Effector memory CD4-positive, alpha-beta T cell (primary cell): Measurements from ENCODE around the gene OR8B4.
"Not testable (repeated sequence)": the region's sequence is repeated elsewhere in the genome, so short reads cannot be mapped to it uniquely, and the experiment has no call there.

Experiments
- DNase-seq, 3 donors: peaks; one replicate each; pipeline ENCODE4 v3.0.0-alpha.2; 2020
- H3K27ac ChIP-seq: 2 replicates; pipeline ENCODE4 v1.7.0; 2013; ENCODE audit warnings: mild to moderate bottlenecking, low read length, moderate library complexity; ENCODE audit not compliant: insufficient read depth, poor library complexity, severe bottlenecking
- H3K27me3 ChIP-seq: replicated peaks from 2 replicates; pipeline ENCODE4 v1.7.0; 2013; ENCODE audit warnings: mild to moderate bottlenecking, low read length; ENCODE audit not compliant: insufficient read depth, control insufficient read depth, poor library complexity, severe bottlenecking
- H3K36me3 ChIP-seq: 2 replicates; pipeline ENCODE4 v1.7.0; 2013; ENCODE audit warnings: mild to moderate bottlenecking, low read length, moderate library complexity; ENCODE audit not compliant: control insufficient read depth, insufficient read depth
- H3K4me1 ChIP-seq: 2 replicates; pipeline ENCODE4 v1.7.0; 2013; ENCODE audit warnings: low read length, mild to moderate bottlenecking; ENCODE audit not compliant: control insufficient read depth, insufficient read depth, poor library complexity, severe bottlenecking
- H3K4me3 ChIP-seq: 2 replicates; pipeline ENCODE4 v1.7.0; 2013; ENCODE audit warnings: low read length, low read depth, mild to moderate bottlenecking; ENCODE audit not compliant: insufficient read depth, poor library complexity, severe bottlenecking
- H3K9me3 ChIP-seq: 2 replicates; pipeline ENCODE4 v1.7.0; 2013; ENCODE audit warnings: mild to moderate bottlenecking, low read length, moderate library complexity; ENCODE audit not compliant: control insufficient read depth

Gene OR8B4

GRCh38 chr11:124421043-124421442 is 3.6 kb downstream of the OR8B4 start:
- Histone ChIP-seq H3K27ac (no peak overlapping the region), H3K27me3 (no peaks in the 10 kb centered on the region), H3K4me3 (no peak overlapping the region), H3K9me3 (no peaks in the 10 kb centered on the region), H3K4me1 (no peaks in the 10 kb centered on the region), H3K36me3 (no peaks in the 10 kb centered on the region)
- no peak for DNase-seq

- Histone ChIP-seq H3K27me3 (no peaks in the 10 kb centered on the region), H3K4me3 (no peak overlapping the region), H3K4me1 (no peaks in the 10 kb centered on the region), H3K9me3 (no peaks in the 10 kb centered on the region), H3K36me3 (no peaks in the 10 kb centered on the region), H3K27ac (no peak overlapping the region)
- no peak for DNase-seq
These were observed 9.2 kb downstream of the OR8B4 start for GRCh38 chr11:124415356-124415923.

GRCh38 chr11:124409906-124410305 is 14.8 kb downstream of the OR8B4 start:
- Histone ChIP-seq H3K27me3 (no peaks in the 10 kb centered on the region), H3K4me3 (no peak overlapping the region), H3K36me3 (no peaks in the 10 kb centered on the region), H3K27ac (no peak overlapping the region), H3K4me1 (no peaks in the 10 kb centered on the region), H3K9me3 (no peaks in the 10 kb centered on the region)
- no peak for DNase-seq

- H3K27me3 ChIP-seq, result no peaks in the 10 kb centered on the region
- H3K4me1 ChIP-seq, result no peaks in the 10 kb centered on the region
- no peaks in the 10 kb centered on the region for H3K36me3 ChIP-seq
- H3K9me3 ChIP-seq, result no peaks in the 10 kb centered on the region
- H3K27ac ChIP-seq, result no peak overlapping the region
- no peak for DNase-seq
- H3K4me3 ChIP-seq, result no peak overlapping the region
These were observed 19.1 kb downstream of the OR8B4 start for GRCh38 chr11:124405581-124405980.

- DNase-seq, H3K27me3 ChIP-seq, H3K4me3 ChIP-seq, H3K9me3 ChIP-seq, H3K36me3 ChIP-seq, H3K4me1 ChIP-seq, H3K27ac ChIP-seq: not testable (repeated sequence)
These were observed 21.5 kb downstream of the OR8B4 start for GRCh38 chr11:124403186-124403585.

- no peak overlapping the region for H3K4me3 ChIP-seq
- DNase-seq, result no peak
- H3K27ac ChIP-seq, result no peak overlapping the region
- H3K9me3 ChIP-seq, result no peaks in the 10 kb centered on the region
- H3K36me3 ChIP-seq, result no peaks in the 10 kb centered on the region
- no peaks in the 10 kb centered on the region for H3K27me3 ChIP-seq
- no peaks in the 10 kb centered on the region for H3K4me1 ChIP-seq
These were observed 22.2 kb downstream of the OR8B4 start for GRCh38 chr11:124402326-124402922.

- no peaks in the 10 kb centered on the region for H3K36me3 ChIP-seq
- no peak for DNase-seq
- H3K27ac ChIP-seq, result no peak within 1 kb of the TSS
- no peak within 1 kb of the TSS for H3K4me3 ChIP-seq
- no peaks in the 10 kb centered on the region for H3K9me3 ChIP-seq
- H3K4me1 ChIP-seq, result no peaks in the 10 kb centered on the region
- no peaks in the 10 kb centered on the region for H3K27me3 ChIP-seq
These were observed 25.7 kb downstream of the OR8B4 start, which contains the start of gene OR8B3 for GRCh38 chr11:124398924-124399323. TSS of gene OR8B3 (minus strand) at chr11:124399024. CDS start at chr11:124397351, 1,673 bp downstream.

GRCh38 chr11:124396847-124397246 is 27.8 kb downstream of the OR8B4 start:
- H3K4me1 ChIP-seq, H3K4me3 ChIP-seq, DNase-seq, H3K27ac ChIP-seq, H3K27me3 ChIP-seq, H3K36me3 ChIP-seq, H3K9me3 ChIP-seq: not testable (repeated sequence)

- no peak overlapping the region for H3K4me3 ChIP-seq
- DNase-seq, result no peak
- no peaks in the 10 kb centered on the region for H3K27me3 ChIP-seq
- H3K36me3 ChIP-seq, result no peaks in the 10 kb centered on the region
- no peak overlapping the region for H3K27ac ChIP-seq
- no peaks in the 10 kb centered on the region for H3K9me3 ChIP-seq
- H3K4me1 ChIP-seq, result no peaks in the 10 kb centered on the region
These were observed 30.3 kb downstream of the OR8B4 start for GRCh38 chr11:124394408-124394807.

GRCh38 chr11:124384399-124384798 is 40.3 kb downstream of the OR8B4 start, which contains the start of gene OR8B2:
TSS of gene OR8B2 (minus strand) at chr11:124384499. CDS start at chr11:124383343, 1,156 bp downstream.
- Histone ChIP-seq H3K9me3 (no peaks in the 10 kb centered on the region), H3K27me3 (no peaks in the 10 kb centered on the region), H3K27ac (no peak within 1 kb of the TSS), H3K4me1 (no peaks in the 10 kb centered on the region), H3K36me3 (no peaks in the 10 kb centered on the region), H3K4me3 (no peak within 1 kb of the TSS)
- no peak for DNase-seq
